GM18873 (cell line): ENCODE data around the gene MYO3B.

ENCODE experiments used
- ATAC-seq: cut with Tn5 transposase; IDR thresholded peaks from one replicate; pipeline ENCODE4 v1.9.1; 2021; ENCODE audit warnings: mild to moderate bottlenecking, moderate library complexity, moderate number of reproducible peaks; ENCODE audit not compliant: unreplicated experiment, low FRiP score

The MYO3B gene

DNA sequence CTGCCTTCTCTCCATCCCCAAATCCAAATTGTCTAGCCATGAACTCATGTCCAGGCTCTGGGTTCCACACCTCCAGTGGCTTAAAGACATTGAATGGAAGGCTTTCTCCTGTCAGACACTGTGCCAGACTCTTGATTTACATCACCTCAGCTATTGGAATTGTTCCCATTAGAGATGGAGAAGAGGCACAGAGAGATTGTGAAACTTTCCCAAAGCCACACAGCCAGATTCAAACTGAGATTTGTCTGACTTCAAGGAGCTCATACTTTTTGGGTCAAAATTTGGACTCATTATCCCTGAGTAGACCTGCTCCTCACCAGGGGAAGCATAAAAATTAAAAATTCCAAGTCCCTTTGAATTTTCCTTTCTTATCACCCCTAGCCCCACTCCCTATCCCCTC, 18.9 kb upstream of the MYO3B start:
- no peak for ATAC-seq

DNA sequence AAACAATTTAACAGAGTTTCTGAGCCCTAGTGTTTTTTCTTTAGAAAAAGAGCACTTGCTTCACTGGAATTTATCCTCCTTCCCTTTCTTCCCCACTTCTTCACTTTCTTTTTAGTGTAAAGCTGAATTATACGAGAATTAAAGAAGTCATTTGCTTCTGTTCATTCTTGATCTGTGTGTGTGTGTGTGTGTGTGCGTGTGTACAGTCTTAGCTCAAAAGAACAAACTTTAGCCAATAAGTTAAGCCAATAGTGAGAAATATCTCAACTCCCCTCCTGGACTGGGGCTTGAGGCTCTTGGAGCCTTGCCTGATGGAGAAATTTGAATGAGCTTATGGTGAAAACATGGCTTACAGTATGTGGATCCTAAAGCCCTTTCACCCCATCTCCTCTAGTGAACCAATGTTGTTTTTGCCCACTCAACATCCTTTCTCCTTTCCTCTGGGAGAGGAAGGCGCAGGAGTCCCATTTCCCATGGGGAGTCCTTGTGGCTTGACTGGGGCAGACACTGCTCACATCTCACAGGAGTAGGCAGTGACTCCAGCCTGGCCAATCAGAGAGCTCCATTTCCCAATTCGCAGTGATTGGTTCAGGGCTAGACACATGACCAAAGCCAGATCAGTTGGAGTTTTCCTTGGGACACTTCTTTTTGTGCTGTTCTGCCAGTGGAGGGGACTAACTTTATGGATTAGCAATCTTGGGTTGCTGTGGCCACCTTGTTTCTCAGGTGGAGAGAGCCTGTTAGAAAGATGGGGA, 16.3 kb upstream of the MYO3B start:
- no peak for ATAC-seq

GRCh38 chr2:170162271-170162632, 15.7 kb upstream of the MYO3B start:
- ATAC-seq, result no peak

GRCh38 chr2:170163411-170164065, 14.4 kb upstream of the MYO3B start:
- no peak for ATAC-seq

- ATAC-seq, result no peak
Observed at GRCh38 chr2:170165129-170165528, 12.8 kb upstream of the MYO3B start.

DNA sequence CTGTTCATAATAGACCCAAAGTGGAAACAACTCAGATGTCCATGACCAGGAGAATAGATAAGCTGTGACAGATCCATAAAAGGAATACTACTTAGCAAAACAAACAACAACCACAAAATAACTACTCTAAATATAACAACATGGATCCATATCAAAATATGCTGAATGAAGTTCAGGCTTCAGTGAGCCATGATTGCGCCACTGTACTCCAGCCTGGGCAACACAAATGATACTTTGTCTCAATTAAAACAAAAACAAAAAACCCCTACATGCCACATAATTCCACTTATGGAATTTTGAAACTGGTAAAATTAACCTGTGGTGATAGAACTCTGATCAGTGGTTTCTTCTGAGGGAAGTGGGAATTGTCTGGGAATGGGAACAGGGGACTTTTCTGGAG, 11.2 kb upstream of the MYO3B start:
- no peak for ATAC-seq

- no peak for ATAC-seq
Observed at GRCh38 chr2:170170281-170171040, 7.5 kb upstream of the MYO3B start.

DNA sequence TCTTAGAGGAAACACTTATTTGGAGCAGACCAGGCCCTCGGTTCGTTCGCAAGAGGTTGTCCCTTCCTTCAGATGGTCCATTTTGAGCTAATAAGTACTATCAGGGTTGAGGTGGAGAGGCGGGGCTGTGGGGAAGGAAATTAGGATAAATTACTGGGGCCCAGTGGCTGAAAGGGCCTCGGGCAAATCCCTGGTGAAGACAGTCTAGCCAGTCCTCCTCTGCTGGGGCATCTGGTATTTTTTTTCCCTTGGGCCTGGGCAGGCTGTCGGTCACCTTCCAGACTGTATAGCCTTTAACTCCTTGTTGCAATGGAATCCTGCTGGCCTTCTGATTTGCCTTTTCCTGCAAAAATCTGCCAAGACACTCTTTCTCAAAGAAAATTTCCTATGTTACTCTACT, 1.7 kb upstream of the MYO3B start:
- ATAC-seq, result no peak

DNA sequence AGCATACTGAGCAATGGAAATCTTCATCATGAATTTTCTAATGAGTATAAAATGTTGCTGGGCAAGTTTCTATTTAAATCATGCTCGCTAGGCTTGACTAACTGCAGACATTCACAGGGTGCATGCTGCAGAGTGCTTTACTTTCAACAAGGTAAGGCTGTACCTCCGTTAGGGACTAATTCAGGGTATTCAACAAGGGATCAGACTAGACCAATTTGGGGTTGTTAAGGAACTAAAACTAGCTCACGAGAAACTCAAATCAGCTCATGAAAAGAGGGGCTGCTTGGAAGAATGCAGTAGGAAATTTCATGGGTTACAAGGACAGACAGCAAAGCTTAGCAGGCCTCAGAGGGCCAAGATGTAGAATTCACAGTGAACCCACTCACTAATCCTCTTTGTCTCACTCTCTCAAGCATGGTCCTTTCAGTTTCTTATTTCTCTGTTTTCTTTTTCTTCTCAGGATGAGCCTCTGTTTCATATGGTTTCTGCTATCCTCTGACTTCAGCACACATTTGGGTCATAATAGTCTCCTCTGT, 2.2 kb downstream of the MYO3B start:
- ATAC-seq, result peak; percentile 74

- ATAC-seq, result no peak
Observed at GRCh38 chr2:170181602-170182001, 3.7 kb downstream of the MYO3B start.

GRCh38 chr2:170185319-170185718, 7.4 kb downstream of the MYO3B start:
- no peak for ATAC-seq

- ATAC-seq, result no peak
Observed at GRCh38 chr2:170189757-170190156, 11.8 kb downstream of the MYO3B start.

- no peak for ATAC-seq
Observed at GRCh38 chr2:170190172-170190571, 12.2 kb downstream of the MYO3B start.

DNA sequence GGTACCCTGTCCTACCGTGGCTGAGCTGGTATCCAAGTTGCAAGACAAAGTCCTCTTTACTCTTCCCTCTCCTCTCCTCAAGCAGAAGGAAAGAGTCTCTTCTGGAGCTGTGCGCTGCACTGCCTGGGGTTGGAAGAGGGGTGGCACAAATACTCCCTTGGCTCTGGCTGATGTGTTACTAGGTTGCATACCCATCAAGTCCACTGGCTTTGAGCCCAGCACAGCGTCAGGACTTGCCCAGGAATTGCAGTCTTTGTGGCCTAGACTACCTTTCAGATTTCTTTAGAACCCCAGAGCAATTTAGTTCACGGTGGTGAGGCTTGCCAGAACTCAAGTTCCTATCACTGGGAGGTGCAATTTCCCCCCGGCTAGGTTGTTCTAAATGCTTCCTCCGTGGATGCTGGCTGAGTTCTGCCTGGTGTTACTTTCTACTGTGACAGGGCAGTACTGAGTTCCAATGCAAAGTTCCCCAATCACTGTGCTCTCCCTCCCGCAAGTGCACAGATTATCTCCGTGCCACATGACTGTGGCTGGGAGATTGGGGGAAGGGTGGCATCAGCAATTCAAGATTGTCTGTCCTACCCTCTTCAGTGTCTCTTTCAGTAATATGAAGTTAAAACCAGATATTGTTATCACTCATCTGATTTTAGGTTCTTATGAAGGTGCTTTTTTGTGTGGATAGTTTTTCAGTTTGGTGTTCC, 13.4 kb downstream of the MYO3B start:
- ATAC-seq, result no peak

GRCh38 chr2:170196963-170197362, 19.0 kb downstream of the MYO3B start:
- no peak for ATAC-seq

DNA sequence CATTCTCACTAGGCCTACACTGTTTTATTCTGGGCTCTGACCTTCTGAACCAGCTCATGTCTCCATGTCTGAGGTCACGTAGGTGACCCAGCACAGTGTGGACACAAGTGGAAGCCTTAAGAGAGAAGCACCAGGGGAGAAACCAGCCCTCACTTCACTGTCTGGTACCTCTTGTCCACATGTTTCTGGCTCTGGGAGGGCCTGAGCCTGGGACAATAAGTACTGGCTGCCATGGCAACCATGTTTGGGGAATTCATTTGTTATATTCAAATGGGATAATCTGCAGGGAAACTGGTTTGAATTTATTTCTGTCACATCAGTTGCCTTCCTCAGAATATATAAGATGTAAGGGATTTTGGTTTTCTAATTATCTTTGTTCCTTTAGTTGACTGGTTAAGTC, 23.3 kb downstream of the MYO3B start:
- no peak for ATAC-seq

- no peak for ATAC-seq
Observed at GRCh38 chr2:170201734-170202393, 23.9 kb downstream of the MYO3B start.

DNA sequence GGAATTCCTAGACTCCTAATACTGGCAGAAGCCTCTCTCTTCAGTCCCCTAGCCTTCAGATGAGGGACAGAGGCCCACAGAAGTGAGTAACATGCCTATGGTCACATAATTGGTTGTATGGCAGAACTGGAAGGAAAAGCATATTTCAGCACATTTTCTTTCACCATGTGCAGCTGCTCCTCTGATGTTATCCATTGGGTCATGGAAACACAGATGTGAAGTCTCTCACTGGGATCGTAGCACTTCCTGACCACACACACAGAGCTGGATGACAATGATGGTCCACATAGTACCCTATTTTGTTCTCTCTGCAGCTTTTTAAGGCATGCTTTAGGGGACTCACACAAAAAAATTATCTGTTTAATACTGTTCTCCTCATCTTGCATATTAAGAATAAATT, 24.5 kb downstream of the MYO3B start:
- no peak for ATAC-seq

DNA sequence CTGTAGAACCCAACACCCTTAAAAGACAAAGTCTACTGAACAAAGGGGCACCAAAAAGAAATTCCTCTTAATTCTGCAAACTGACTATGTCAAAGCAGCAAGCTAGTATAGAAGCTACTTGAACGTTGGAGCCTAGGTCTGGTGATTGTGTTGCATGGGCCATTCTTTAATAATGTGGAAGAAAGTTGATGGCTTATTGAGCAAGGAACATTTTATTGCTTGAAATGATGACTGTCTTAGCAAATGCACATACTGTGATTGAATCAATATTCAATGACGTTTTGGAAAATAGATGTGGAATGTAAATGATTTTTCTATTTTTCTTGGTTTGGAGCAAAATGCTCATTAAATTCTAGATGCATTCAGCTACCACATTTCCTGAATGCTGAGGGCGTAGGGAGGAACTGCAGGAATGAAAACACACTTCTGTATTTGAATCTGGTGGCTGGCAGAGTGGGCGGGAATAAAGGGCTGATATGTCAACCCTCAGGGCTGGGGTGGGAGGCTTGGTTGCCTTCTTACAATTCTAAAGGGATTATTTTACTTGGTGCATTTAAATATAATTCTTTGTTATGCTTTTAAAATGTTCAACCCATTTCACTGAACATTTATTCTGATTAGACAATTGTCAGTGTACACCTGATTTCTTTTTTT, 26.5 kb downstream of the MYO3B start:
- ATAC-seq, result no peak

DNA sequence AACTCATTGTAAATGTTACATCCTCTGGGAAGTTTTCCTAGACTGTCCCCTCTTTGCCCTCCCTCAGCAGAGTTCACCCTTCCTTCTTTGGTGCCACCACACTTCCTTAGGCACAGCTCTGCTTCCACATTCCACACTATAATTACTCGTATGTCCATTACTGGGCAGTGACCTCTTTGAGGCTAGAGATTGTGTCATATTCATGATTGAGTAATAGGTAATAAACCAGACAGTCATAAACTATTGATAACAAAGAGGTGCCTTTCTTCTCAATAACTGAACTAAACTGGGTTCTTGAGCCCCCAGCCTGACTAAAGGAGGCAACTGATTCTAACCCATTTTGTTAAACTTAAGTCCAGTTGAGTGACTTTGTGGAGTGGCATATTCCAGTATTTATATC, 28.3 kb downstream of the MYO3B start:
- no peak for ATAC-seq
